Measurements from ENCODE around the gene BCAR1. TPM values are rescaled to one million over a fixed set of nuclear protein-coding genes. Genes with fewer than 3 reads are reported as not detected.
A peak's percentile ranks its signal among the peaks of the same experiment; 100 is the strongest.

BCAR1 gene
- total and polyA plus RNA-seq, 2 of the 13 experiments (the other 11 are each of a cell fraction or from before 2014, with no cell fraction given): 48.1 to 51.7 TPM

GRCh38 chr16:75226550-75227360 lies 24.7 kb downstream of the BCAR1 start (continued):
- no peak for TF ChIP-seq FOXP4 (CRISPR knock-in tag; IDR thresholded peaks at IDR 0.05)
- no peak for TF ChIP-seq ZNF30 (CRISPR knock-in tag; IDR thresholded peaks at IDR 0.05)
- no peak for TF ChIP-seq TBX2 (CRISPR knock-in tag; IDR thresholded peaks at IDR 0.05; ENCODE audit: borderline replicate concordance)
- peak; percentile 16; the same call in 1 of the 2 replicates for TF ChIP-seq ZNF768 (CRISPR knock-in tag; IDR thresholded peaks at IDR 0.05)
- TF ChIP-seq E2F5 (CRISPR knock-in tag; conservative IDR thresholded peaks at IDR 0.05): no peak
- TF ChIP-seq IRF2 (CRISPR knock-in tag; IDR thresholded peaks at IDR 0.05): 0 out of 2 replicates have a peak, but pooled peaks have one; percentile 24
- TF ChIP-seq, protein P1, sequence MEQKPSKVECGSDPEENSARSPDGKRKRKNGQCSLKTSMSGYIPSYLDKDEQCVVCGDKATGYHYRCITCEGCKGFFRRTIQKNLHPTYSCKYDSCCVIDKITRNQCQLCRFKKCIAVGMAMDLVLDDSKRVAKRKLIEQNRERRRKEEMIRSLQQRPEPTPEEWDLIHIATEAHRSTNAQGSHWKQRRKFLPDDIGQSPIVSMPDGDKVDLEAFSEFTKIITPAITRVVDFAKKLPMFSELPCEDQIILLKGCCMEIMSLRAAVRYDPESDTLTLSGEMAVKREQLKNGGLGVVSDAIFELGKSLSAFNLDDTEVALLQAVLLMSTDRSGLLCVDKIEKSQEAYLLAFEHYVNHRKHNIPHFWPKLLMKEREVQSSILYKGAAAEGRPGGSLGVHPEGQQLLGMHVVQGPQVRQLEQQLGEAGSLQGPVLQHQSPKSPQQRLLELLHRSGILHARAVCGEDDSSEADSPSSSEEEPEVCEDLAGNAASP (CRISPR knock-in tag; IDR thresholded peaks at IDR 0.05; ENCODE audit: borderline replicate concordance): no peak
- no peak for TF ChIP-seq MIXL1 (CRISPR knock-in tag; IDR thresholded peaks at IDR 0.05)
- TF ChIP-seq ZSCAN22 (CRISPR knock-in tag; IDR thresholded peaks at IDR 0.05): no peak
- TF ChIP-seq U2AF1 (optimal IDR thresholded peaks at IDR 0.05; ENCODE audit: low read depth, low read length): no peak
- TF ChIP-seq, protein P2, sequence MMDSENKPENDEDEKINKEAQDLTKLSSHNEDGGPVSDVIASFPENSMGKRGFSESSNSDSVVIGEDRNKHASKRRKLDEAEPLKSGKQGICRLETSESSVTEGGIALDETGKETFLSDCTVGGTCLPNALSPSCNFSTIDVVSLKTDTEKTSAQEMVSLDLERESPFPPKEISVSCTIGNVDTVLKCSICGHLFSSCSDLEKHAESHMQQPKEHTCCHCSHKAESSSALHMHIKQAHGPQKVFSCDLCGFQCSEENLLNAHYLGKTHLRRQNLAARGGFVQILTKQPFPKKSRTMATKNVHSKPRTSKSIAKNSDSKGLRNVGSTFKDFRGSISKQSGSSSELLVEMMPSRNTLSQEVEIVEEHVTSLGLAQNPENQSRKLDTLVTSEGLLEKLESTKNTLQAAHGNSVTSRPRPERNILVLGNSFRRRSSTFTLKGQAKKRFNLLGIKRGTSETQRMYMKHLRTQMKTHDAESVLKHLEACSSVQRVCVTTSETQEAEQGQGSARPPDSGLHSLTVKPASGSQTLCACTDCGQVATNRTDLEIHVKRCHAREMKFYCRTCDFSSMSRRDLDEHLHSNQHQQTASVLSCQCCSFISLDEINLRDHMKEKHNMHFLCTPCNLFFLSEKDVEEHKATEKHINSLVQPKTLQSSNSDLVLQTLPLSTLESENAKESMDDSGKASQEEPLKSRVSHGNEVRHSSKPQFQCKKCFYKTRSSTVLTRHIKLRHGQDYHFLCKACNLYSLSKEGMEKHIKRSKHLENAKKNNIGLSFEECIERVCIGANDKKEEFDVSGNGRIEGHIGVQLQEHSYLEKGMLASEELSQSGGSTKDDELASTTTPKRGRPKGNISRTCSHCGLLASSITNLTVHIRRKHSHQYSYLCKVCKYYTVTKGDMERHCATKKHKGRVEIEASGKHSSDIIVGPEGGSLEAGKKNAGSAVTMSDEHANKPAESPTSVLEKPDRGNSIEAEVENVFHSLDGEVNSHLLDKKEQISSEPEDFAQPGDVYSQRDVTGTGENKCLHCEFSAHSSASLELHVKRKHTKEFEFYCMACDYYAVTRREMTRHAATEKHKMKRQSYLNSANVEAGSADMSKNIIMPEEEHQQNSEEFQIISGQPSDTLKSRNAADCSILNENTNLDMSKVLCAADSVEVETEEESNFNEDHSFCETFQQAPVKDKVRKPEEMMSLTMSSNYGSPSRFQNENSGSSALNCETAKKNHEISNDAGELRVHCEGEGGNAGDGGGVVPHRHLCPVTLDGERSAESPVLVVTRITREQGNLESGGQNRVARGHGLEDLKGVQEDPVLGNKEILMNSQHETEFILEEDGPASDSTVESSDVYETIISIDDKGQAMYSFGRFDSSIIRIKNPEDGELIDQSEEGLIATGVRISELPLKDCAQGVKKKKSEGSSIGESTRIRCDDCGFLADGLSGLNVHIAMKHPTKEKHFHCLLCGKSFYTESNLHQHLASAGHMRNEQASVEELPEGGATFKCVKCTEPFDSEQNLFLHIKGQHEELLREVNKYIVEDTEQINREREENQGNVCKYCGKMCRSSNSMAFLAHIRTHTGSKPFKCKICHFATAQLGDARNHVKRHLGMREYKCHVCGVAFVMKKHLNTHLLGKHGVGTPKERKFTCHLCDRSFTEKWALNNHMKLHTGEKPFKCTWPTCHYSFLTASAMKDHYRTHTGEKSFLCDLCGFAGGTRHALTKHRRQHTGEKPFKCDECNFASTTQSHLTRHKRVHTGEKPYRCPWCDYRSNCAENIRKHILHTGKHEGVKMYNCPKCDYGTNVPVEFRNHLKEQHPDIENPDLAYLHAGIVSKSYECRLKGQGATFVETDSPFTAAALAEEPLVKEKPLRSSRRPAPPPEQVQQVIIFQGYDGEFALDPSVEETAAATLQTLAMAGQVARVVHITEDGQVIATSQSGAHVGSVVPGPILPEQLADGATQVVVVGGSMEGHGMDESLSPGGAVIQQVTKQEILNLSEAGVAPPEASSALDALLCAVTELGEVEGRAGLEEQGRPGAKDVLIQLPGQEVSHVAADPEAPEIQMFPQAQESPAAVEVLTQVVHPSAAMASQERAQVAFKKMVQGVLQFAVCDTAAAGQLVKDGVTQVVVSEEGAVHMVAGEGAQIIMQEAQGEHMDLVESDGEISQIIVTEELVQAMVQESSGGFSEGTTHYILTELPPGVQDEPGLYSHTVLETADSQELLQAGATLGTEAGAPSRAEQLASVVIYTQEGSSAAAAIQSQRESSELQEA (CRISPR knock-in tag; IDR thresholded peaks at IDR 0.05; ENCODE audit: not compliant biosample characterization): no peak

Measured in HepG2 (cell line).